C4-2B (cell line): ENCODE results near the gene RGSL1.

Source experiments
- CTCF ChIP-seq: fragments of 450-650 bp; conservative IDR thresholded peaks from 2 replicates; pipeline ENCODE4 v1.5.1; 2017; ENCODE audit warnings: mild to moderate bottlenecking
- ZFX ChIP-seq: fragments of 450-650 bp; IDR thresholded peaks from 2 replicates; pipeline ENCODE4 v1.6.1; 2017

- TF ChIP-seq CTCF: no peak
- no peak for TF ChIP-seq ZFX
These were observed 124.2 kb downstream of the RGSL1 start for GRCh38 chr1:182574156-182574555.
